A673 (cell line): Measurements from ENCODE around the gene TRIM10. TPM values are rescaled to one million over a fixed set of nuclear protein-coding genes. Genes with fewer than 3 reads are reported as not detected.

Experiments
- BruUV-seq: library from RNA; stranded (reverse); fragments of 400-500 nt; replicated peaks from 2 replicates; lab custom pipeline; 2021; lab: Mats Ljungman, UMichigan
- CTCF ChIA-PET: fragments of 300-600 bp; sonication (Branson Sonifier 250); formaldehyde crosslinking; loops from one replicate; lab custom pipeline; 2022; ENCODE audit warnings: antibody characterized with exemption; lab: Charles Lee
- POLR2A ChIA-PET: fragments of 300-600 bp; sonication (Branson Sonifier 250); formaldehyde crosslinking; loops from one replicate; lab custom pipeline; 2022; ENCODE audit warnings: antibody characterized with exemption; ENCODE audit not compliant: low non-redundant PET; lab: Charles Lee
- DNase-seq: peaks from one replicate; pipeline ENCODE4 v3.0.0-alpha.2; 2015; ENCODE audit warnings: low spot score
- H3K27ac ChIP-seq: fragments of 200-600 bp; sonication (generic); 2 replicates; pipeline ENCODE4 v1.5.1; 2016; ENCODE audit warnings: mixed run types, low read depth, mild to moderate bottlenecking, mixed read lengths, antibody characterized with exemption, low read length; ENCODE audit not compliant: poor library complexity, severe bottlenecking
- H3K27me3 ChIP-seq: fragments of 200-600 bp; sonication (generic); replicated peaks from 2 replicates; pipeline ENCODE4 v1.6.1; 2017; ENCODE audit warnings: mixed run types, low read depth, mild to moderate bottlenecking, mixed read lengths, antibody characterized with exemption, low read length; ENCODE audit not compliant: insufficient read depth, poor library complexity
- H3K36me3 ChIP-seq: fragments of 200-600 bp; sonication (generic); 2 replicates; pipeline ENCODE4 v1.6.1; 2016; ENCODE audit warnings: mixed run types, mild to moderate bottlenecking, mixed read lengths, antibody characterized with exemption, low read length; ENCODE audit not compliant: insufficient read depth, poor library complexity, severe bottlenecking
- H3K4me1 ChIP-seq: fragments of 200-600 bp; sonication (generic); 2 replicates; pipeline ENCODE4 v1.6.1; 2017; ENCODE audit warnings: mixed run types, mild to moderate bottlenecking, mixed read lengths, antibody characterized with exemption, low read length; ENCODE audit not compliant: insufficient read depth, poor library complexity, severe bottlenecking
- H3K4me3 ChIP-seq: fragments of 200-600 bp; sonication (generic); 2 replicates; pipeline ENCODE4 v1.5.1; 2016; ENCODE audit warnings: low read depth, mixed run types, mild to moderate bottlenecking, mixed read lengths, low read length; ENCODE audit not compliant: poor library complexity, severe bottlenecking
- H3K9me3 ChIP-seq: fragments of 200-600 bp; sonication (generic); 2 replicates; pipeline ENCODE4 v1.6.1; 2016; ENCODE audit warnings: mixed run types, low read depth, mild to moderate bottlenecking, mixed read lengths, antibody characterized with exemption, low read length; ENCODE audit not compliant: poor library complexity, severe bottlenecking
- CTCF ChIP-seq: fragments of 300-800, 200-600 bp; sonication (generic); conservative IDR thresholded peaks from 2 replicates; pipeline ENCODE4 v1.5.1; 2017; ENCODE audit warnings: low read depth, mild to moderate bottlenecking, antibody characterized with exemption, low read length, moderate library complexity, mixed read lengths
- EZH2 ChIP-seq: fragments of 200-600 bp; sonication (generic); IDR thresholded peaks from 2 replicates; pipeline ENCODE4 v1.6.1; 2017; ENCODE audit warnings: borderline replicate concordance, low read depth, mild to moderate bottlenecking, mixed read lengths, antibody characterized with exemption, low read length; ENCODE audit not compliant: poor library complexity, severe bottlenecking
- intact Hi-C: fragments of 100-400 bp; cut with micrococcal nuclease; formaldehyde crosslinking; loops from one replicate; pipeline ENCODE4 v1.10.0; 2022; ENCODE audit not compliant: unreplicated experiment
- total RNA-seq: library from RNA; stranded (reverse); gene quantifications from 2 replicates; pipeline ENCODE4 v1.2.3, GENCODE V29; 2021

TRIM10 gene
- total RNA-seq, 1 experiment from 2014 or later: not detected

GRCh38 chr6:30188541-30188940 is 27.5 kb upstream of the TRIM10 start:
- ChIA-PET POLR2A (no interaction called here), CTCF (no interaction called here)
- Histone ChIP-seq H3K27me3 (no peaks in the 10 kb centered on the region), H3K9me3 (no peaks in the 10 kb centered on the region), H3K27ac (no peak overlapping the region), H3K36me3 (peaks cover 20% of the 10 kb centered on the region), H3K4me3 (no peak overlapping the region), H3K4me1 (no peaks in the 10 kb centered on the region)
- no TSS peak for BruUV-seq
- no peak for DNase-seq
- intact Hi-C loops: no loop called here
- TF ChIP-seq CTCF (no peak), EZH2 (no peak)

- Histone ChIP-seq H3K27ac (no peak overlapping the region), H3K4me3 (no peak overlapping the region), H3K36me3 (peaks cover 20% of the 10 kb centered on the region), H3K9me3 (no peaks in the 10 kb centered on the region), H3K4me1 (no peaks in the 10 kb centered on the region), H3K27me3 (no peaks in the 10 kb centered on the region)
- BruUV-seq: no TSS peak
- POLR2A ChIA-PET: no interaction called here
- TF ChIP-seq EZH2 (no peak), CTCF (no peak)
- intact Hi-C loops: no loop called here
- DNase-seq: no peak
- CTCF ChIA-PET: no interaction called here
Observed at GRCh38 chr6:30185846-30186484, 25.0 kb upstream of the TRIM10 start.

GRCh38 chr6:30184417-30185031 is 23.5 kb upstream of the TRIM10 start:
- peaks cover 15% of the 10 kb centered on the region for H3K36me3 ChIP-seq
- H3K27ac ChIP-seq: no peak overlapping the region
- TF ChIP-seq EZH2 (no peak), CTCF (no peak)
- ChIA-PET CTCF (no interaction called here), POLR2A (no interaction called here)
- BruUV-seq: no TSS peak
- intact Hi-C loops: no loop called here
- peaks cover 8% of the 10 kb centered on the region for H3K9me3 ChIP-seq
- DNase-seq: no peak
- H3K4me1 ChIP-seq: no peaks in the 10 kb centered on the region
- H3K27me3 ChIP-seq: peaks cover under 1% of the 10 kb centered on the region
- no peak overlapping the region for H3K4me3 ChIP-seq
